Chondrocyte (in vitro differentiated cells): ENCODE measurements around the gene MAPKAP1. TPM values are rescaled to one million over a fixed set of nuclear protein-coding genes. Genes with fewer than 3 reads are reported as not detected.

Experiments used
- DNase-seq: peaks from one replicate; pipeline ENCODE4 v3.0.0; 2021; ENCODE audit warnings: mixed read lengths, low spot score
- H3K27ac Mint-ChIP-seq: one replicate; pipeline ENCODE4 v1.8.0; 2021; ENCODE audit warnings: mild to moderate bottlenecking, moderate library complexity, mixed read lengths; ENCODE audit not compliant: unreplicated experiment
- H3K27me3 Mint-ChIP-seq: 2 replicates; pipeline ENCODE4 v1.8.0; 2021; ENCODE audit warnings: low read depth, mixed read lengths
- H3K36me3 Mint-ChIP-seq: 2 replicates; pipeline ENCODE4 v1.8.0; 2021; ENCODE audit warnings: low read depth, mixed read lengths
- H3K4me1 Mint-ChIP-seq: 2 replicates; pipeline ENCODE4 v1.8.0; 2021; ENCODE audit warnings: low read depth, mild to moderate bottlenecking, mixed read lengths
- H3K4me3 Mint-ChIP-seq: one replicate; pipeline ENCODE4 v1.8.0; 2021; ENCODE audit warnings: mild to moderate bottlenecking, moderate library complexity, mixed read lengths; ENCODE audit not compliant: unreplicated experiment
- H3K9me3 Mint-ChIP-seq: 2 replicates; pipeline ENCODE4 v1.8.0; 2021; ENCODE audit warnings: low read depth, mixed read lengths
- CTCF ChIP-seq: fragments of 200-600 bp; sonication (generic); IDR thresholded peaks from 2 replicates; pipeline ENCODE4 v1.5.0; 2021; ENCODE audit warnings: antibody characterized with exemption, mild to moderate bottlenecking, moderate library complexity
- total RNA-seq: library from RNA; stranded (reverse); gene quantifications from 3 replicates; pipeline ENCODE4 v1.2.1, GENCODE V29; 2021

MAPKAP1 gene
- total RNA-seq, 1 donor from 2014 or later: 91.5 TPM

GRCh38 chr9:125705893-125706292 is 1.1 kb downstream of the MAPKAP1 start:
- no peak for TF ChIP-seq CTCF
- Mint-ChIP-seq H3K27ac (no peak overlapping the region), H3K36me3 (no peaks in the 10 kb centered on the region), H3K4me1 (peaks cover 39% of the 10 kb centered on the region), H3K4me3 (peak overlapping the region; percentile 81), H3K27me3 (no peaks in the 10 kb centered on the region), H3K9me3 (no peaks in the 10 kb centered on the region)
- no peak for DNase-seq

- H3K4me3 Mint-ChIP-seq: no peak overlapping the region
- H3K27ac Mint-ChIP-seq: no peak overlapping the region
- H3K9me3 Mint-ChIP-seq: no peaks in the 10 kb centered on the region
- H3K27me3 Mint-ChIP-seq: no peaks in the 10 kb centered on the region
- H3K4me1 Mint-ChIP-seq: peaks cover 39% of the 10 kb centered on the region
- H3K36me3 Mint-ChIP-seq: no peaks in the 10 kb centered on the region
- no peak for DNase-seq
- no peak for TF ChIP-seq CTCF
Observed at GRCh38 chr9:125703662-125704061, 3.3 kb downstream of the MAPKAP1 start.

GRCh38 chr9:125701351-125701750 is 5.7 kb downstream of the MAPKAP1 start:
- Mint-ChIP-seq H3K36me3 (no peaks in the 10 kb centered on the region), H3K4me3 (no peak overlapping the region), H3K9me3 (no peaks in the 10 kb centered on the region), H3K27ac (no peak overlapping the region), H3K4me1 (peaks cover 38% of the 10 kb centered on the region), H3K27me3 (no peaks in the 10 kb centered on the region)
- DNase-seq: no peak
- no peak for TF ChIP-seq CTCF

- Mint-ChIP-seq H3K9me3 (no peaks in the 10 kb centered on the region), H3K4me3 (no peak overlapping the region), H3K36me3 (no peaks in the 10 kb centered on the region), H3K27ac (peak overlapping the region; percentile 39), H3K4me1 (peaks cover 37% of the 10 kb centered on the region), H3K27me3 (no peaks in the 10 kb centered on the region)
- DNase-seq: no peak
- TF ChIP-seq CTCF: no peak
Observed at GRCh38 chr9:125700791-125701190, 6.2 kb downstream of the MAPKAP1 start.

- Mint-ChIP-seq H3K36me3 (no peaks in the 10 kb centered on the region), H3K4me1 (peaks cover 37% of the 10 kb centered on the region), H3K27ac (no peak overlapping the region), H3K9me3 (no peaks in the 10 kb centered on the region), H3K27me3 (no peaks in the 10 kb centered on the region), H3K4me3 (no peak overlapping the region)
- TF ChIP-seq CTCF: no peak
- DNase-seq: no peak
Observed at GRCh38 chr9:125699870-125700269, 7.1 kb downstream of the MAPKAP1 start.
